Mucosa of rectum (tissue), 2 donors: Measurements from ENCODE around the gene ADH1C.
"Not testable (repeated sequence)": the region's sequence is repeated elsewhere in the genome, so short reads cannot be mapped to it uniquely, and the experiment has no call there.

Experiments
- H3K27ac ChIP-seq, 2 donors: one replicate each; pipeline ENCODE4 v1.7.0; 2013; ENCODE audit warnings: inconsistent platforms in 2 of 2, low read depth in 2 of 2, low read length in 2 of 2
- H3K27me3 ChIP-seq, 2 donors: one replicate each; pipeline ENCODE4 v1.7.0; 2013; ENCODE audit warnings: low read length in 2 of 2; ENCODE audit not compliant: control insufficient read depth in 2 of 2, insufficient read depth in 2 of 2
- H3K36me3 ChIP-seq, 2 donors: one replicate each; pipeline ENCODE4 v1.7.0; 2013; ENCODE audit warnings: low read length in 2 of 2; ENCODE audit not compliant: control insufficient read depth in 2 of 2, insufficient read depth in 2 of 2
- H3K4me1 ChIP-seq, 2 donors: one replicate each; pipeline ENCODE4 v1.7.0; 2013; ENCODE audit warnings: low read length in 2 of 2, mild to moderate bottlenecking in 1 of 2; ENCODE audit not compliant: control insufficient read depth in 2 of 2, insufficient read depth in 2 of 2
- H3K4me3 ChIP-seq, 2 donors: one replicate each; pipeline ENCODE4 v1.7.0; 2013; ENCODE audit warnings: low read length in 2 of 2
- H3K9ac ChIP-seq, 2 donors: one replicate each; pipeline ENCODE4 v1.7.0; 2013; ENCODE audit warnings: low read length in 2 of 2, low read depth in 1 of 2, mild to moderate bottlenecking in 1 of 2
- H3K9me3 ChIP-seq, 2 donors: one replicate each; pipeline ENCODE4 v1.7.0; 2013; ENCODE audit warnings: low read length in 2 of 2; ENCODE audit not compliant: control insufficient read depth in 2 of 2
- donor health status: healthy.
- donor health status: Normal muscosa, but diverticular disease.

The ADH1C gene

GRCh38 chr4:99336553-99336952 is 16.0 kb downstream of the ADH1C start:
- Histone ChIP-seq H3K9me3 (no peaks in the 10 kb centered on the region), H3K9ac (no peak overlapping the region), H3K27ac (no peak overlapping the region), H3K4me1 (no peaks in the 10 kb centered on the region), H3K36me3 (peaks cover 7 to 9% of the 10 kb centered on the region in 2 donors), H3K27me3 (no peaks in the 10 kb centered on the region), H3K4me3 (no peak overlapping the region)

DNA sequence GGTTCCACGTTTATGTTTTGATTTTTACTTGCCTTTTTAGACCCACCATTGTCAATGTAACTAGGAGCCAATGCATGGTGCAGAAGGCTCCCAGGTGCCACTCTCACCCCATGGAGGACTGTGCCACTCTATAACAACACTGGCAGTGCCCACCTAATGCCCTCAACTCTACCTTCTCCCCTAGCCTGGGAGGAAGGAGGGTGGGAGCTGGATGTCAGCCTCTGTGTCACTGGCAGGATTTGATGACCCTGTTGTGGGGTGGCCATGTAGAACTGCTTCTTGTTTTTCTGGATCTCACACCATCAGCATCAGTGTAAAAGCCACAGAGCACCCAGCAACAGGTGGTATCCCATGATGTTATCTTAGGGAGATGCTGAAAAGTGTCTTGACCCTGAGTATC is 17.7 kb downstream of the ADH1C start:
- Histone ChIP-seq H3K9me3 (no peaks in the 10 kb centered on the region), H3K36me3 (peaks cover 4 to 5% of the 10 kb centered on the region in 2 donors), H3K4me3 (no peak overlapping the region), H3K4me1 (no peaks in the 10 kb centered on the region), H3K9ac (no peak overlapping the region), H3K27me3 (no peaks in the 10 kb centered on the region), H3K27ac (no peak overlapping the region)

GRCh38 chr4:99330648-99331047 is 21.9 kb downstream of the ADH1C start:
- Histone ChIP-seq H3K4me3 (no peak overlapping the region), H3K9me3 (no peaks in the 10 kb centered on the region), H3K36me3 (no peaks in the 10 kb centered on the region), H3K4me1 (no peaks in the 10 kb centered on the region), H3K27me3 (no peaks in the 10 kb centered on the region), H3K27ac (no peak overlapping the region), H3K9ac (no peak overlapping the region)

DNA sequence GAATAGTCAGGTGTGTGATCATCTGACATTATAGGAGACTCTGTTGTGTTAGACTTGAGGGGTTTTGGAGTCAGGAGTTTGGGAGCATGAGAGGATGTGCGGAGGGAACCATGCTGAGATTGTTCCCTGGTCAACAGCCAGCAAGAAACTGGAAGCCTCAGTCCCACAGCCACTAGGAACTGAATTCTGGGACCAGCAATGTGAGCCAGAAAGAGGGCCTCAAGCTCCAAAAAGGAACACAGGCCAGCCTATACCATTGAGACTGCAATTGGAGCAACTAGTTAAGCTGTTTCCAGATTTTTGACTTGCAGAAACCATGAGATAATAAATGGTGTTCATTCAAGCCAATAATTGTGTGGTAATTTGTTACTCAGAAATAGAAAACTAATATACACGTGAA is 22.7 kb downstream of the ADH1C start:
- no peak overlapping the region for H3K27ac ChIP-seq
- H3K9ac ChIP-seq, result no peak overlapping the region
- H3K4me1 ChIP-seq, result no peaks in the 10 kb centered on the region
- H3K9me3 ChIP-seq, result no peaks in the 10 kb centered on the region
- H3K36me3 ChIP-seq, result no peaks in the 10 kb centered on the region
- H3K4me3 ChIP-seq, result no peak overlapping the region
- no peaks in the 10 kb centered on the region for H3K27me3 ChIP-seq

- Histone ChIP-seq H3K27ac (peak overlapping the region in 1 of 2 donors; percentile 48), H3K9ac (no peak overlapping the region), H3K4me1 (no peaks in the 10 kb centered on the region)
These were observed 27.6 kb downstream of the ADH1C start for GRCh38 chr4:99324979-99325378.

GRCh38 chr4:99324361-99324760 is 28.2 kb downstream of the ADH1C start:
- no peak overlapping the region for H3K4me3 ChIP-seq
- H3K36me3 ChIP-seq, result no peaks in the 10 kb centered on the region
- H3K9me3 ChIP-seq, result no peaks in the 10 kb centered on the region
- H3K9ac ChIP-seq, result no peak overlapping the region
- peak overlapping the region; percentile 41 to 68 for H3K27ac ChIP-seq
- H3K27me3 ChIP-seq, result no peaks in the 10 kb centered on the region
- H3K4me1 ChIP-seq, result no peaks in the 10 kb centered on the region

More at GRCh38 chr4:99324979-99325378, 27.6 kb downstream of the ADH1C start:
- no peaks in the 10 kb centered on the region for H3K27me3 ChIP-seq
- H3K9me3 ChIP-seq, result no peaks in the 10 kb centered on the region
- no peak overlapping the region for H3K4me3 ChIP-seq
- no peaks in the 10 kb centered on the region for H3K36me3 ChIP-seq

DNA sequence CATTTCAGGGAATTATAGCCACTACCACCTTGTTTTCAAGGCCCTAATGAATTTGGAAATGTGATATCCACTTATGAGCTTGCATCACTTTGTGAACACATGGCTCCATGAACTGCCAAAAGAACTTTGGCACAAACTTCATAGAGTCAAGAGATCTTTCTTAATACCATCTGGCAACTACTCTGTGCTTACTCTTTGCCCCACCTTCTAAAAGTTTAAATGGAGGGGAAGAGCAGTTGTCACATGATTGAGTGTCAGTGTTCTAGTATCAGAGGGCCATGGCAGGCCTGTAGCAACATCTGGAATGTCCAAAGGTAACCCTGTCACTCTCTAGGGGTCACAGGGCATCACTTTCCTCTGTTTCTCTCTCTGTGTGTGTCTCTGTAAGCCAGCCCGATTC is 28.8 kb downstream of the ADH1C start:
- Histone ChIP-seq H3K27ac (peak overlapping the region; percentile 41 to 68), H3K4me1 (no peaks in the 10 kb centered on the region), H3K9me3 (no peaks in the 10 kb centered on the region), H3K9ac (no peak overlapping the region), H3K36me3 (no peaks in the 10 kb centered on the region), H3K4me3 (no peak overlapping the region), H3K27me3 (no peaks in the 10 kb centered on the region)

DNA sequence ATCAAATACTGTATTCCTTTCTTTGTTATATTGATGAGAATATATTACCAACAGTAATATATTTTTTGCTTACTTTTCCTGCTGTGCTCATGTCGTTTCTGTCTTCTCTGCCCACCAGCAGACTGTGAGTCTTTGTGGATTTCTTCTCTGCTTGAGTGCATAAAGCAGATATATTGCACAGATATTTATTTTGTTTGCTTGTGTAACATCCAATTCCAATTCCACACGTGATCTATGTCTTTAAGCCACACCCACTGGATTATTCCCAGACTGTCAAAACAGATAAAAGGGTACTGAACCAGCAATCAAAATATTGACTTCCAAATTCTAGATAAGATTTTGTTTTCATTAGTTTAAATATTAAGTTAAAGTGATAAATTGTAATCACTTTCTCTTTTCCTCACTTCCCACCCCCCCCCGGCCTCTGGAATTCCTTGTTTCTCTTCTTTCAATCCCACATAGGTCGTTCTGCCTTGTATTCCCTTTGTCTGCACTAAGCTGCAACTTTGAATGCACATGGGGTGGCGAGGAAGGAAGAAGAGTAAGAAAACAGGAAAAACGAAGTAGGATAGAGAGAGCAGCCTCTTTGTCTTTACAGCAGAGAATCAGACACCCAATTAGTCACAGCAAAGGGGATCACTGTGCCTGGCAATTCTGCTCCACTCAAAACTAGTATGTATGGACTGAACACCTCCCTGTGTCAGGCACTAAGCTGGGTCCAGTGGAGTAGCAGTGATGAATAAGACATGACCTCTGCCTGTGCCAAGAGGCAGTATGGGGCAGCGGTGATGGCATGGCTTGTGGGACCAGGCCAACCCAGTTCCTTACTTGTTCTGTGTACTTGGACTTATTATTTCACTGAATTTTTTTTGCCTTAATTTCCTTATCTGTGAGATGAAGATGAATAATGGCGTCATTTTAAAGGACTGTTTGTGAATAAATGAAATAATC is 31.0 kb downstream of the ADH1C start, which contains the start of gene ADH1B:
ADH1B (minus strand) TSS at position 161 of the 951 bp plus-strand sequence; CDS start at position 91, 70 bp downstream.
- H3K27ac ChIP-seq, result no peak within 1 kb of the TSS
- H3K4me3 ChIP-seq, result peak within 1 kb of the TSS; percentile 3 to 51
- H3K9me3 ChIP-seq, result no peaks in the 10 kb centered on the region
- H3K36me3 ChIP-seq, result no peaks in the 10 kb centered on the region
- H3K4me1 ChIP-seq, result no peaks in the 10 kb centered on the region
- no peaks in the 10 kb centered on the region for H3K27me3 ChIP-seq
- peak within 1 kb of the TSS in 1 of 2 donors; percentile 41 for H3K9ac ChIP-seq

DNA sequence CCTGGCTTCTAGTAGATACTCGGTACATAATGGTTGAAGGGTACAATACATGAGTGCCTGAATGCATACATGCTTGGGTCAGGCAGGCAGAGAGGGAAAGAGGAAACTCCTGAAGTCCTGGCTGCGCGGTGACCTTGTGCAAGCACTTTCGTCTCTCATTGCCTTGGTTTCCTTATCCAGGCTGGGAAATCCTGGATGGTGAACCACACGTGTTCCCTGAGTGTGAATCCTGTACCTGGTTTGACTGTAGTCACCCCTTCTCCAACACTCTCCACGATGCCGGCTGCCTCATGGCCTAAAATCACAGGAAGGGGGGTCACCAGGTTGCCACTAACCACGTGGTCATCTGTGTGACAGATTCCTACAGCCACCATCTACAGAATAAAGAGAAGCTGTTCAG is 34.7 kb downstream of the ADH1C start:
- not testable (repeated sequence) for H3K9ac ChIP-seq, H3K36me3 ChIP-seq, H3K4me1 ChIP-seq, H3K9me3 ChIP-seq, H3K27me3 ChIP-seq
- Histone ChIP-seq H3K27ac (peak overlapping the region in 1 of 2 donors; percentile 1), H3K4me3 (peak overlapping the region in 1 of 2 donors; percentile 34)

DNA sequence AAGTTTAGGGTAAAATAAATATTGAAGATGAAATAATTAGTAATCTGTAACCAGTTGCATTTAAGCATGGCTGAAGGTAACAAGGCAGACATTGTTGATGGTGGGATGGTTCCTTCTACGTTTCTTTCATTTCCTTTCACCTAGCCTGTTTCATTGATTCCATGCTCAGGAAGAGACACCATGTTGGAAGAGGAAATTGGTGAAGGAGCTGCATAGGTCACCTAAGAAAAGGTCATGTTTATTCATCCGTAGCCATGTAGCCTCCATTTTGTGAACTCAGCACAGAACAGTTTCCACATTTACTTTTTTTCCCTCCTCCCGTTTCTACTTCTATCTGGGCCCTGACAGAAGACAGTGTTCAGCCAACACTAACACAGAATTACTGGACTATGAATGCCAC is 35.2 kb downstream of the ADH1C start:
- H3K36me3 ChIP-seq, result no peaks in the 10 kb centered on the region
- peaks cover 0 to 3% of the 10 kb centered on the region in 2 donors for H3K4me1 ChIP-seq
- peak overlapping the region in 1 of 2 donors; percentile 34 for H3K4me3 ChIP-seq
- no peaks in the 10 kb centered on the region for H3K9me3 ChIP-seq
- H3K9ac ChIP-seq, result no peak overlapping the region
- H3K27ac ChIP-seq, result peak overlapping the region in 1 of 2 donors; percentile 1
- no peaks in the 10 kb centered on the region for H3K27me3 ChIP-seq
